H1 (cell line): ENCODE results near the gene NAA38. TPM values are rescaled to one million over a fixed set of nuclear protein-coding genes. Genes with fewer than 3 reads are reported as not detected.

Experiments
- CBX8 ChIP-seq: fragments of 300-800, 300-1000 bp; sonication (generic); IDR thresholded peaks from 2 replicates; pipeline ENCODE4 v1.7.1; 2016; ENCODE audit warnings: low read depth, low read length, borderline replicate concordance
- NRF1 ChIP-seq: IDR thresholded peaks from 2 replicates; pipeline ENCODE4 v1.6.1; 2011; ENCODE audit warnings: mild to moderate bottlenecking, low read depth, low read length, improper control_type of control experiment
- SIN3A ChIP-seq, 2 experiments: IDR thresholded peaks in 1 of 2; conservative IDR thresholded peaks in 1 of 2; 2 replicates each; pipeline ENCODE4 v1.6.1; 2011 to 2012; ENCODE audit warnings: low read length in 2 of 2, improper control_type of control experiment in 1 of 2, low read depth in 1 of 2, mild to moderate bottlenecking in 1 of 2
- polyA plus RNA-seq, 7 experiments: library from polyadenylated mRNA; depleted of rRNA in 3 of 7; stranded (reverse) in 5 of 7; unstranded in 2 of 7; fragments of >200 nt in 5 of 7; fragments of 200-250 nt in 2 of 7; gene quantifications; 1 replicate in 5 of 7; 2 replicates in 1 of 7; 4 replicates in 1 of 7; pipeline versions ENCODE4 v1.2.1 to v1.2.3, GENCODE V29; 2011 to 2013; ENCODE audit warnings: missing spikeins in 2 of 7, mixed read lengths in 2 of 7
- total RNA-seq: library from RNA; stranded (reverse); fragmentation: NEBNext Ultra II Directional; extraction: Animal tissue kit (Norgen Biotek cat#: 25700); gene quantifications from 2 replicates; pipeline ENCODE4 v1.2.1, GENCODE V29; 2021

Gene NAA38
- total and polyA plus RNA-seq, 2 of the 8 experiments (the other 6 are each of a cell fraction or from before 2014, with no cell fraction given), result 30.2 to 109 TPM

DNA sequence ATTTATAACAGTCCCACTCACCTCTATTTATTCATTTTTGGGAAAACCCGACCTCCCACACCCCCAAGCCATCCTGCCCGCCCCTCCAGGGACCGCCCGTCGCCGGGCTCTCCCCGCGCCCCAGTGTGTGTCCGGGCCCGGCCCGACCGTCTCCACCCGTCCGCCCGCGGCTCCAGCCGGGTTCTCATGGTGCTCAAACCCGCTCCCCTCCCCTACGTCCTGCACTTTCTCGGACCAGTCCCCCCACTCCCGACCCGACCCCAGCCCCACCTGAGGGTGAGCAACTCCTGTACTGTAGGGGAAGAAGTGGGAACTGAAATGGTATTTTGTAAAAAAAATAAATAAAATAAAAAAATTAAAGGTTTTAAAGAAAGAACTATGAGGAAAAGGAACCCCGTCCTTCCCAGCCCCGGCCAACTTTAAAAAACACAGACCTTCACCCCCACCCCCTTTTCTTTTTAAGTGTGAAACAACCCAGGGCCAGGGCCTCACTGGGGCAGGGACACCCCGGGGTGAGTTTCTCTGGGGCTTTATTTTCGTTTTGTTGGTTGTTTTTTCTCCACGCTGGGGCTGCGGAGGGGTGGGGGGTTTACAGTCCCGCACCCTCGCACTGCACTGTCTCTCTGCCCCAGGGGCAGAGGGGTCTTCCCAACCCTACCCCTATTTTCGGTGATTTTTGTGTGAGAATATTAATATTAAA lies 3.1 kb downstream of the NAA38 start (continued):
- no peak for TF ChIP-seq SIN3A (conservative IDR thresholded peaks at IDR 0.05 in 1 of 2, IDR thresholded peaks at IDR 0.05 in 1 of 2; ENCODE audit: low read depth in 1 of 2, low read length in 2 of 2)
- TF ChIP-seq CBX8, result no peak; the same call in 1 of the 2 replicates
- TF ChIP-seq NRF1, result no peak
